Transverse colon (tissue), 4 donors: ENCODE results near the gene CBARP. TPM values are rescaled to one million over a fixed set of nuclear protein-coding genes. Genes with fewer than 3 reads are reported as not detected.

Source experiments
- DNase-seq: peaks from one replicate; pipeline ENCODE4 v3.0.0-alpha.2; 2019
- H3K27ac ChIP-seq, 4 donors: fragments of 200-600 bp; sonication (generic); 2 replicates each; pipeline ENCODE4 v1.5.1; 2016 to 2018; ENCODE audit warnings: inconsistent platforms in 4 of 4
- H3K27me3 ChIP-seq: fragments of 200-600 bp; sonication (generic); 2 replicates; pipeline ENCODE4 v1.5.1; 2017; ENCODE audit warnings: inconsistent platforms
- H3K36me3 ChIP-seq, 4 donors: fragments of 200-600 bp; sonication (generic); 2 replicates each; pipeline ENCODE4 v1.5.1; 2017 to 2019; ENCODE audit warnings: inconsistent platforms in 4 of 4
- H3K4me1 ChIP-seq, 4 donors: fragments of 200-600 bp; sonication (generic); 2 replicates each; pipeline ENCODE4 v1.5.1; 2017 to 2020; ENCODE audit warnings: inconsistent platforms in 4 of 4
- H3K4me3 ChIP-seq, 4 donors: fragments of 200-600 bp; sonication (generic); 1 replicate in 1 of 4; 2 replicates in 3 of 4; pipeline versions ENCODE4 v1.5.1 to v1.6.1; 2017 to 2019; ENCODE audit warnings: inconsistent platforms in 4 of 4
- H3K9me3 ChIP-seq, 2 donors: fragments of 200-600 bp; sonication (generic); 2 replicates each; pipeline ENCODE4 v1.5.1; 2017 to 2019; ENCODE audit warnings: inconsistent platforms in 2 of 2
- CTCF ChIP-seq, 5 experiments: fragments of 200-600 bp in 3 of 5; fragments of 450-650 bp in 2 of 5; sonication (generic) in 3 of 5; IDR thresholded peaks; 1 replicate in 2 of 5; 2 replicates in 3 of 5; pipeline ENCODE4 v1.5.1; 2016 to 2017; ENCODE audit warnings: antibody characterized with exemption in 5 of 5, inconsistent platforms in 3 of 5, mild to moderate bottlenecking in 2 of 5, moderate library complexity in 1 of 5
- EP300 ChIP-seq: sonication (generic); formaldehyde crosslinking; IDR thresholded peaks from one replicate; pipeline ENCODE4 v1.6.1; 2017; ENCODE audit warnings: antibody characterized with exemption, low read depth
- POLR2A ChIP-seq: fragments of 450-650 bp; IDR thresholded peaks from one replicate; pipeline ENCODE4 v1.6.1; 2016; ENCODE audit warnings: antibody characterized with exemption, mild to moderate bottlenecking, moderate library complexity
- POLR2AphosphoS5 ChIP-seq, 3 donors: sonication (generic); formaldehyde crosslinking; IDR thresholded peaks; one replicate each; pipeline ENCODE4 v1.6.1; 2016; ENCODE audit warnings: antibody characterized with exemption in 3 of 3
- WGBS, 2 donors: methylation state at CpG; one replicate each; pipeline ENCODE4 v1.1.5; 2018; ENCODE audit warnings: low coverage in 1 of 2; 5-methylcytosine and 5-hydroxymethylcytosine counted together
- in situ Hi-C, 4 donors: fragments of 200-750 bp; cut with MboI; loops; one replicate each; pipeline versions ENCODE4 v1.15.0 to v1.15.1; 2017; ENCODE audit warnings: low sequenced_read_pairs in 3 of 4, low pct_ligation_motif_present in 1 of 4, low pct_unique_long_range_greater_than_20kb in 1 of 4
- intact Hi-C: fragments of 100-400 bp; cut with DNase I; formaldehyde crosslinking; loops from one replicate; pipeline ENCODE4 v1.15.1; 2023; ENCODE audit warnings: low total_unique reads
- total RNA-seq, 4 donors: library from RNA; depleted of rRNA; stranded (reverse); fragments of >200 nt; gene quantifications; one replicate each; pipeline ENCODE4 v1.1.0, GENCODE V29; 2016

The CBARP gene
- total RNA-seq, 4 donors from 2014 or later: 0.32 to 5.2 (median 0.68) TPM; not detected in 1

- peaks cover 61 to 93% (median 86%) of the 10 kb centered on the region in 4 donors for H3K4me1 ChIP-seq
- peaks cover 0 to 34% (median 19%) of the 10 kb centered on the region in 4 donors for H3K36me3 ChIP-seq
- WGBS, 2 donors: 65 to 66% methylated on average over 6 to 23 of the region's 23 CpGs
- peak overlapping the region; percentile 98 to 100 (median 98) for H3K27ac ChIP-seq
- TF ChIP-seq POLR2A (no peak), EP300 (no peak), POLR2AphosphoS5 (IDR thresholded peaks at IDR 0.05) (peak in 1 of 3 donors; percentile 18), CTCF (IDR thresholded peaks at IDR 0.05) (no peak)
- no peaks in the 10 kb centered on the region for H3K27me3 ChIP-seq
- no peak for DNase-seq
- intact Hi-C loops: loop anchor here (1.0 kb wide), 1 partner anchor 29 kb away; no protein-coding TSS in a partner anchor
- no peaks in the 10 kb centered on the region for H3K9me3 ChIP-seq
- in situ Hi-C loops: no loop called here
- H3K4me3 ChIP-seq: peak overlapping the region in 1 of 4 donors; percentile 1
Measured at GRCh38 chr19:1257475-1258162, 19.8 kb upstream of the CBARP start.

GRCh38 chr19:1256646-1257474 is 19.1 kb upstream of the CBARP start:
- in situ Hi-C loops: no loop called here
- intact Hi-C loops: loop anchor here (1.0 kb wide), 1 partner anchor 29 kb away; no protein-coding TSS in a partner anchor
- TF ChIP-seq EP300: no peak
- no peak for TF ChIP-seq CTCF (IDR thresholded peaks at IDR 0.05)
- TF ChIP-seq POLR2AphosphoS5 (IDR thresholded peaks at IDR 0.05): peak; percentile 21 to 52 (median 48)
- TF ChIP-seq POLR2A: peak; percentile 4
- Histone ChIP-seq H3K4me1 (peaks cover 53 to 93% (median 86%) of the 10 kb centered on the region in 4 donors), H3K9me3 (no peaks in the 10 kb centered on the region), H3K36me3 (peaks cover 0 to 34% (median 19%) of the 10 kb centered on the region in 4 donors), H3K27ac (peak overlapping the region; percentile 98 to 100 (median 98)), H3K27me3 (no peaks in the 10 kb centered on the region), H3K4me3 (no peak overlapping the region)
- DNase-seq: peak; percentile 16
- 50 to 91% methylated on average over 1 to 46 of the region's 46 CpGs for WGBS, 2 donors

- peaks cover 0 to 34% (median 19%) of the 10 kb centered on the region in 4 donors for H3K36me3 ChIP-seq
- DNase-seq: peak; percentile 19
Measured at GRCh38 chr19:1255186-1256161, 17.7 kb upstream of the CBARP start.

More at GRCh38 chr19:1255186-1256161, 17.7 kb upstream of the CBARP start:
- Histone ChIP-seq H3K4me1 (peaks cover 44 to 90% (median 82%) of the 10 kb centered on the region in 4 donors), H3K9me3 (no peaks in the 10 kb centered on the region), H3K4me3 (no peak overlapping the region), H3K27me3 (no peaks in the 10 kb centered on the region), H3K27ac (peak overlapping the region; percentile 98 to 99 (median 98))
- in situ Hi-C loops (no loop called here), intact Hi-C loops (no loop called here)
- 86% methylated on average over 45 of the region's 52 CpGs; no CpG with 5 or more reads in 1 of the 2 donors for WGBS, 2 donors
- TF ChIP-seq POLR2AphosphoS5 (IDR thresholded peaks at IDR 0.05): peak in 1 of 3 donors; percentile 37
- TF ChIP-seq CTCF (IDR thresholded peaks at IDR 0.05): no peak
